Measurements from ENCODE around the gene MYH9.
A peak's percentile ranks its signal among the peaks of the same experiment; 100 is the strongest.

Gene MYH9

GRCh38 chr22:36385491-36386350 lies 2.0 kb downstream of the MYH9 start:
- no peak for DNase-seq (ENCODE audit: low spot score)
- in situ Hi-C loops (cut with MboI; ENCODE audit: low sequenced_read_pairs, unreplicated experiment) = no loop called here
- TF ChIP-seq, protein P1, sequence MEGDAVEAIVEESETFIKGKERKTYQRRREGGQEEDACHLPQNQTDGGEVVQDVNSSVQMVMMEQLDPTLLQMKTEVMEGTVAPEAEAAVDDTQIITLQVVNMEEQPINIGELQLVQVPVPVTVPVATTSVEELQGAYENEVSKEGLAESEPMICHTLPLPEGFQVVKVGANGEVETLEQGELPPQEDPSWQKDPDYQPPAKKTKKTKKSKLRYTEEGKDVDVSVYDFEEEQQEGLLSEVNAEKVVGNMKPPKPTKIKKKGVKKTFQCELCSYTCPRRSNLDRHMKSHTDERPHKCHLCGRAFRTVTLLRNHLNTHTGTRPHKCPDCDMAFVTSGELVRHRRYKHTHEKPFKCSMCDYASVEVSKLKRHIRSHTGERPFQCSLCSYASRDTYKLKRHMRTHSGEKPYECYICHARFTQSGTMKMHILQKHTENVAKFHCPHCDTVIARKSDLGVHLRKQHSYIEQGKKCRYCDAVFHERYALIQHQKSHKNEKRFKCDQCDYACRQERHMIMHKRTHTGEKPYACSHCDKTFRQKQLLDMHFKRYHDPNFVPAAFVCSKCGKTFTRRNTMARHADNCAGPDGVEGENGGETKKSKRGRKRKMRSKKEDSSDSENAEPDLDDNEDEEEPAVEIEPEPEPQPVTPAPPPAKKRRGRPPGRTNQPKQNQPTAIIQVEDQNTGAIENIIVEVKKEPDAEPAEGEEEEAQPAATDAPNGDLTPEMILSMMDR (IDR thresholded peaks at IDR 0.05; ENCODE audit: borderline replicate concordance, control extremely low read depth, extremely low read depth, insufficient read depth, missing control alignments) = no peak

DNA sequence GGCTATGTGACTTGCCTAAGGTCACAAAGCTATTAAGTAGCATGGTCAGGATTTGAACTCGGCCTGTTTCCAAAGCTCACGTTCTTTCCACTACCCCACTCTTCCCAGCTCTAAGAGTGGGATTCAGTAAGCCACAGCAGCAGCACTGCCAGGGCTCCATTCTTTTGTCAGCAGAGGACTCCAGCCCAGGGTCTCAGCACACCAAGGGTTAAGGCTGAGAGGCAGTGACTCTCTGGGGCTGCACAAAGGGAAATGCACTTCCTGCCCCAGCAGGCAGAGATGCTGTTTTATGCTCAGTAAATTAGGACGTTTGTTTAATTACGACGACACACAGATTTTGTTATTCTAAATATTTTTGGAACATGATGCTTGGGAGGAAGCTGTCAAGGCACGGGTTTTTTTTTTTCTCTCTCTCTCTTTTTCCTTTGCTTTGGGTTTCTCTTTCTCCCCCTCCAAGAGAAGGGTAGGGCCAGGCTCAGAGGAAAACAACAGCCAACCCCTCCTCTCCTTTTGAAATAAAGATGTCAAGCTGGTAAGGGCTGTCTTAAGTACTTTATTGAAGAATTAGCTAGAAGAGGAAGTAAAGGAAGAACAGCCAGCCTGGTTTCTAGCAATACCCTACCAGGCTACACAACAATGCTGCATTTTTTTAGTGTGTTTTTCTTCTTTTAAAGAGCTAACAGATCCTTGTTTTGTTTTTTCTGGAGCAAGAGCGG lies 2.8 kb downstream of the MYH9 start:
- no peak for DNase-seq (ENCODE audit: low spot score)
- in situ Hi-C loops (cut with MboI; ENCODE audit: low sequenced_read_pairs, unreplicated experiment) = no loop called here
- TF ChIP-seq, protein P1 (IDR thresholded peaks at IDR 0.05; ENCODE audit: borderline replicate concordance, control extremely low read depth, extremely low read depth, insufficient read depth, missing control alignments) = no peak

GRCh38 chr22:36383110-36383581 lies 4.6 kb downstream of the MYH9 start:
- DNase-seq (ENCODE audit: low spot score) = peak; percentile 67
- in situ Hi-C loops (cut with MboI; ENCODE audit: low sequenced_read_pairs, unreplicated experiment) = no loop called here
- TF ChIP-seq, protein P1 (IDR thresholded peaks at IDR 0.05; ENCODE audit: borderline replicate concordance, control extremely low read depth, extremely low read depth, insufficient read depth, missing control alignments) = no peak

GRCh38 chr22:36381513-36382128 lies 6.1 kb downstream of the MYH9 start:
- TF ChIP-seq, protein P1 (IDR thresholded peaks at IDR 0.05; ENCODE audit: borderline replicate concordance, control extremely low read depth, extremely low read depth, insufficient read depth, missing control alignments) = no peak
- DNase-seq (ENCODE audit: low spot score) = no peak
- in situ Hi-C loops (cut with MboI; ENCODE audit: low sequenced_read_pairs, unreplicated experiment) = no loop called here

DNA sequence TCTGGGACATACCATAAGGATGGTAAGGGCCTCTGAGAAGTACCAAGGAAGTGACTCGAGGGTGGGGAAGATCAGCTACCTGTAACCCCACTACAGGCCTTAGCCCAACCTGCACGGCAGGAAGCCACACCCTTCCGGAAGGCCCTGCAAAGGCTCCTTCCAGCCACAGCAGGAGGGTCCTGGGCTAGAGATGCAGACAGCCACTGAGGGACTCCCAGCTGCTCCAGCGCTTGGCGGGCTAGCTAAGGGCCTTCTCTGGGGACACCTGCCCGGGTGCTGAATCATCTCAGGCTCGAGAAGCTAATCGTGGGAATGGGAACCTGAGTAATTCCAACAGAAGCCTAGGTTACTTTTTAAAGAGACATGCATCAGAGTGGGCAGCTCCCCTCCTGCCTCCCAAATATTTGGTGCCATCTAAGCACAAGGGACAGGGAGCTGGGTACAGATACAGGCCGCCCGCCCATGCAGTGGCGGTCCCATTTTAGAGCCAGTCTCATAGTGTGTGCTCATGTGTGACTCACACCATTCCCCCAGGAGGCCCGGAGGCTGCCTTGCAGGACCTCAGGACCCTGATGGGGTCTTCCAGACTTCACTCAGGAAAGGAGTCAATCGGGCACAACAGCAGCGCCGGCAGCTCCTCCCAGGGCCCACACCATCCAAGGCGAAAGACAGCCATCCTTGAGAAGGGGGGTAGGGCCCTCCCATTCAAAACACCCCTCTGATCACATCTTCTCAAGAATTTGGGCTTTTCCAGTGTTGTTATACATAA lies 8.0 kb downstream of the MYH9 start:
- DNase-seq (ENCODE audit: low spot score) = no peak
- in situ Hi-C loops (cut with MboI; ENCODE audit: low sequenced_read_pairs, unreplicated experiment) = no loop called here
- TF ChIP-seq, protein P1 (IDR thresholded peaks at IDR 0.05; ENCODE audit: borderline replicate concordance, control extremely low read depth, extremely low read depth, insufficient read depth, missing control alignments) = no peak

DNA sequence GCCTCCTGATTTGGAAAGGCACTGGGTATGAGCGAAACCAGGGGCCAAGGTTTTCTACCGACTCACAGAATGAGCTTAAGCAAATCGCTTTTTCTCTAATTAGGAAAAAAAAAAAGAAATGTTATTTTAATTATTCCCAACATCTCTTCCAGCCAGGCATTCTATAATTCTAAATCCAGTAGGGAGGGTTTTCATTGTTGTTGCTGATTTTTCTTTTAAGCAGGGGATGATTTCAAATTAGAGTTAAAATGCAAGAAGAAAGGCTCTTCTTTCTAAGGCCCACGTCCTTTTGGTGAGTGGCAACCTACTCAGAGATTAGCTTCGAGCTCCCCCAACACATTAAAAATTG lies 8.9 kb downstream of the MYH9 start:
- TF ChIP-seq, protein P1 (IDR thresholded peaks at IDR 0.05; ENCODE audit: borderline replicate concordance, control extremely low read depth, extremely low read depth, insufficient read depth, missing control alignments) = no peak

More for the DNA sequence above, 8.9 kb downstream of the MYH9 start:
- no peak for DNase-seq (ENCODE audit: low spot score)
- in situ Hi-C loops (cut with MboI; ENCODE audit: low sequenced_read_pairs, unreplicated experiment) = no loop called here
